Astrocyte of the spinal cord (primary cell): ENCODE results near the gene TTBK2.

ENCODE experiments used
- DNase-seq: peaks from one replicate; pipeline ENCODE4 v3.0.0; 2011; ENCODE audit warnings: low read depth, low spot score
- H3K4me3 ChIP-seq: 2 replicates; pipeline ENCODE4 v1.5.1; 2011; ENCODE audit warnings: low read depth, mild to moderate bottlenecking, low read length, moderate library complexity
- in situ Hi-C: cut with HindIII; loops from 2 replicates; pipeline ENCODE4 v1.10.0; 2017; ENCODE audit warnings: low sequenced_read_pairs
- TF ChIP-seq, protein P1 (sequence below): IDR thresholded peaks from 2 replicates; pipeline ENCODE4 v1.5.1; 2012; ENCODE audit warnings: low read depth, mild to moderate bottlenecking, low read length, inconsistent platforms

Gene TTBK2

DNA sequence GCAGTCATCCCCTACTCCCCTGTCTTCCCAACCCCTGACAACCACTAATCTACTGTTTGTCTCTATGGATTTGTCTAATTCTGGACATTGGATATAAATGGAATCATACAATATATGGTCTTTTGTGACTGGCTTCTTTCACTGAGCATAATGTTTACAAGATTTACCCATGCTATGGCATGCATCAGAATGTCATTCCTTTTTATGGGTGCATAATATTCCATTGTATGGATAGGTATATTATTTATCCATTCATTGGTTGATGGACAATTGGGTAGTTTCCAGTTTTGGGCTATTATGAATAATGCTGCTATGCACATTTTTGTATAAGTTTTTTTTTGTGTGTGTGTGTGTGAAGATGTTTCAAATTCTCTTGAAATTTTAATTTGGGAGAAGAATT is 16.6 kb upstream of the TTBK2 start:
- in situ Hi-C loops: no loop called here
- DNase-seq: no peak
- TF ChIP-seq, protein P1, sequence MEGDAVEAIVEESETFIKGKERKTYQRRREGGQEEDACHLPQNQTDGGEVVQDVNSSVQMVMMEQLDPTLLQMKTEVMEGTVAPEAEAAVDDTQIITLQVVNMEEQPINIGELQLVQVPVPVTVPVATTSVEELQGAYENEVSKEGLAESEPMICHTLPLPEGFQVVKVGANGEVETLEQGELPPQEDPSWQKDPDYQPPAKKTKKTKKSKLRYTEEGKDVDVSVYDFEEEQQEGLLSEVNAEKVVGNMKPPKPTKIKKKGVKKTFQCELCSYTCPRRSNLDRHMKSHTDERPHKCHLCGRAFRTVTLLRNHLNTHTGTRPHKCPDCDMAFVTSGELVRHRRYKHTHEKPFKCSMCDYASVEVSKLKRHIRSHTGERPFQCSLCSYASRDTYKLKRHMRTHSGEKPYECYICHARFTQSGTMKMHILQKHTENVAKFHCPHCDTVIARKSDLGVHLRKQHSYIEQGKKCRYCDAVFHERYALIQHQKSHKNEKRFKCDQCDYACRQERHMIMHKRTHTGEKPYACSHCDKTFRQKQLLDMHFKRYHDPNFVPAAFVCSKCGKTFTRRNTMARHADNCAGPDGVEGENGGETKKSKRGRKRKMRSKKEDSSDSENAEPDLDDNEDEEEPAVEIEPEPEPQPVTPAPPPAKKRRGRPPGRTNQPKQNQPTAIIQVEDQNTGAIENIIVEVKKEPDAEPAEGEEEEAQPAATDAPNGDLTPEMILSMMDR: no peak
- H3K4me3 ChIP-seq: no peak overlapping the region

DNA sequence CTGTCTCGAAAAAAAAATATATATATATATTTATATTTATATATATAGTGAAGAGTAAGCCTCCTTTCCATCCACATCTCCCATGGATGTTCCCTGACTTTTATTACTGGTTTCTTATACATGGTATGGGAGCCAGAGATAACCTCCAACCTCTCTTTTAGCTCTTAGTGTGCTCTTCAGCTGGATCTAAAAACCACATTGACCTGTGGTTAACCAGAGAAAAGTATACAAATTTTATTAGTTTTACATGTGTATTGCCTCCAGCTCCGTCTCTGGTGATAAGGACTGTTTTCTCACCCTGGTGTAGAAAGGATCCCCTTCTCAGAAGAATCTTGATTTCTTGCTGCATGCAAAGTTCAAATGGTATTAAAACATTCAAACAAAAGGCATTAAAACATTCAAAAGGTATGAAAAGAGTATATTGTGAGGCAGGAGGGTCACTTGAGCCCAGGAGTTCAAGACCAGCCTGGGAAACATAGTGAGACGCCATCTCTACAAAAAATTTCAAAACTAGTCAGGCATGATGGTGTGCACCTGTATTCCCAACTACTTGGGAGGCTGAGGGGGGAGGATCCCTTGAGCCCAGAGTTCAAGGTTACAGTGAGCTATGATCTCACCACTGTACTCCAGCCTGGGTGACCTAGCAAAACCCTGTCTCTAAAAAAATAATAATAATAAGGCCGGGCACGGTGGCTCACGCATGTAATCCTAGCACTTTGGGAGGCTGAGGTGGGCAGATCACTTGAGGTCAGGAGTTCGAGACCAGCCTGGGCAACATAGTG is 13.5 kb upstream of the TTBK2 start:
- H3K4me3 ChIP-seq: no peak overlapping the region
- TF ChIP-seq, protein P1: no peak
- DNase-seq: no peak
- in situ Hi-C loops: no loop called here

DNA sequence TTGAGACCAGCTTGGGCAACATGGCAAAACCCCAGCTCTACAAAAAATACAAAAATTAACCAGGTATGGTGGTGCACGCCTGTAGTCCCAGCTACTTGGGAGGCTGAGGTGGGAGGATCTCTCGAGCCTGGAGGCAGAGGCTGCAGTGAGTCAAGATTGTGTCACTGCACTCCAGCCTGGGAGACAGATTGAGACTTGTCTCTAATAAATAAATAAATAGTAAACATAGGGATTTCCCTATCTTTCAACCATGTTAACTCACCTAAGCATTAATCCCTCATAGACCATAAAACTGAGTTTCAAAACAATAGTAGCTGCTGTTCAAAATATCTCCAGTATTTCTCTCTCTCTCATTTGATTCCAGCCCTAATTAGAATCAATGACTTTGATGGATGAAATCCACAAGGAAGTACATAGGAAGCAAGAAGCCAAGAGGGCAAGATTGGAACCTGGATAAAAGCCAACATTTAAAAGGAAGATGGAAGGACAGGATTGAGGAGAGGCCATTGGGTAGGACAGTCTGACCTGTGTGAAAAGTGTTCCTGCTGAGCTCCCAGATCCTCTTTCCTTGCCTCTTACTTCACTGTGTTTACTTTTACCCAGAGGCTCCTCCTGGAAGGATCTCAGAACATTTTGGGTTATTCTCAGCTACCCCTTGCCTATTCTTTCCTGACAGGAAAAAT is 12.4 kb upstream of the TTBK2 start:
- no peak for DNase-seq
- TF ChIP-seq, protein P1: no peak
- in situ Hi-C loops: no loop called here
- no peak overlapping the region for H3K4me3 ChIP-seq

DNA sequence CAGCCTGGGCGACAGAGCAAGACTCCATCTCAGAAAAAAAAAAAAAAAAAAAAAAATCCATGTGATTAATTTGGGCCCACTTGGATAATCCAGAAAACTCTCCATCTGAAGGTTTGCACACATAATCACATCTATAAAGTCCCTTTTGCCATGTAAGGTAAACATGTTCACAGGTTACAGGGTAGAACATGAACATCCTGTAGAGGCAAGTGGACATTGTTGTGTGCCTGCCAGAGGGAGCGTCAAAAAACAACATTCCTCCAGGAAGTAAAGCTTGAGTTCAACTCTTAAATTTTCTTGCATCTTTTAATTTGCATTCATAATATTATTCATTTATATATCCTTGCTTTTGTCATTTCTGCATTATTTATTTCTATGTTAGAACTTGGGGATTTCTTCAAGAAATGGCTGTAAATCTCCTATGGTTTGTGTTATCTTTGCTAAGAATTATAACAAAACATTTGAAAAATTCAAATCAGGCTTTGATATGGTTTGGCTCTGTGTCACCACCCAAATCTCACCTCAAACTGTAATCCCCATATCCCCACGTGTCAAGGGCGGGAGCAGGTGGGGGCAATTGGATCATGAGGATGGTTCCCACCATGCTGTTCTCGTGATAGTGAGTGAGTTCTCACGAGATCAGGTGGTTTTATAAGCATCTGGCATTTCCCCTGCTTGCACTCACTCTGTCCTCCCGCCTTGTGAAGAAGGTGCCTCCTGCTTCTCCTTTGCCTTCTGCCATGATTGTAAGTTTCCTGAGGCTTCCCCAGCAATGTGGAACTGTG is 11.3 kb upstream of the TTBK2 start:
- TF ChIP-seq, protein P1: no peak
- no peak overlapping the region for H3K4me3 ChIP-seq
- no peak for DNase-seq
- in situ Hi-C loops: no loop called here

DNA sequence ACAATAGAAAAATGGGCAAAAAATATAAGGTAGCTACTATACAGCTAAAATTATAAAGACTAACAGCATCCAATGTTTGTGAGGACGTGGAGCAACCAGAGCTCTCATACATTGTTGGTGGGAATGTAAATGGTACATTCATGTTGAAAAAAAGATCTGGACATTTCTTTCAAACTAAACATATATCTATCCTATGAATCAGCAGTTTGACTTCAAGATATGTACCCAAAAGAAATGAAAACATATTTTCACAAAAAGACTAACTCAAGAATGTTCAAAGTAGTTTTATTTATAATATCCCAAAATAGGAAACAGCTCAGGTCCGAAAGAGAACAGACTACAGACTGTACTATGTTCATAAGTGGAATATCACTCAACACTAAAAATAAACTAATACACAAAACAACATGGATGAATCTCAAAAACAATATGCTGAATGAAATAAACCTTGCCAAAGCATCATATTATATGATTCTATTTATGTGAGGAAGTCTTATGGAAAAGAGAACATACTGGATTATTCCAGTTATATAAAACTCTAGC is 8.8 kb upstream of the TTBK2 start:
- no peak overlapping the region for H3K4me3 ChIP-seq
- no peak for DNase-seq
- TF ChIP-seq, protein P1: no peak
- in situ Hi-C loops: no loop called here

DNA sequence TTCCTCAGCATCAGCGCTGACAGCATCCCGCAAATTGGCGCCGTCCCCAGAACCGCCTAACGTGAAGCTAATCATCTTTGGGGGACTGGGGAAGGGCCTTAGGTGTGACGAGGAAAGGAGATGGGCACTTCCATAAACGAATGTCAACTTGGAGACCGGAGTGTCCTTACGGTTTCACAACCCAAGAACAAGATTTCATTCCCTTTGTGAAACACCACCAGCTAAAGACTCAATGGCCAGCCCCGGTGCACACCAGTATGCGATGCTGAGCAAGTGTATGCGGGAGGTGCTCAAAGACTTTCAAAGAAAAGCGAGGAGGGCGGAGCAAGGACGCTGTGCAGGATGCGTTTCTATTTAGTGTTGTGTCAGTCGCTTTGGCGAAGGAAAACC is 759 bp upstream of the TTBK2 start:
- DNase-seq: peak; percentile 21
- peak overlapping the region; percentile 76 for H3K4me3 ChIP-seq
- TF ChIP-seq, protein P1: no peak
- in situ Hi-C loops: no loop called here
